PC-3 (cell line): ENCODE results near the gene DGKZ. TPM values are rescaled to one million over a fixed set of nuclear protein-coding genes. Genes with fewer than 3 reads are reported as not detected.

Source experiments
- ATAC-seq: fragments of 200-7000 bp; cut with Tn5 transposase; 2 replicates; pipeline ENCODE4 v1.9.1; 2020; ENCODE audit warnings: mild to moderate bottlenecking, moderate library complexity
- BruUV-seq: library from RNA; stranded (reverse); fragments of 400-500 nt; replicated peaks from 2 replicates; lab custom pipeline; 2021; lab: Mats Ljungman, UMichigan
- CTCF ChIA-PET: fragments of 300-600 bp; sonication (Branson Sonifier 250); formaldehyde crosslinking; loops from one replicate; lab custom pipeline; 2022; ENCODE audit warnings: antibody characterized with exemption; lab: Charles Lee
- POLR2A ChIA-PET: fragments of 300-600 bp; sonication (Branson Sonifier 250); formaldehyde crosslinking; loops from one replicate; lab custom pipeline; 2022; ENCODE audit warnings: antibody characterized with exemption; ENCODE audit not compliant: unreplicated experiment; lab: Charles Lee
- DNase-seq: peaks from one replicate; pipeline ENCODE4 v3.0.0-alpha.2; 2015
- H2AFZ ChIP-seq: fragments of 300-600 bp; sonication (generic); 2 replicates; pipeline ENCODE4 v1.6.0; 2016; ENCODE audit warnings: antibody characterized with exemption, low read length
- H3F3A ChIP-seq: fragments of 300-600 bp; sonication (generic); one replicate; pipeline ENCODE4 v1.6.0; 2017; ENCODE audit warnings: antibody characterized with exemption, low read length, control low read depth, mild to moderate bottlenecking; ENCODE audit not compliant: unreplicated experiment
- H3K27ac ChIP-seq: fragments of 300-600 bp; sonication (generic); 2 replicates; pipeline ENCODE4 v1.5.1; 2016; ENCODE audit warnings: mild to moderate bottlenecking, low read length
- H3K27me3 ChIP-seq: fragments of 300-600 bp; sonication (generic); 2 replicates; pipeline ENCODE4 v1.6.1; 2016; ENCODE audit warnings: low read length, mixed read lengths
- H3K36me3 ChIP-seq: fragments of 300-600 bp; sonication (generic); 2 replicates; pipeline ENCODE4 v1.6.1; 2016; ENCODE audit warnings: low read depth, mixed run types, low read length, mixed read lengths
- H3K4me1 ChIP-seq: fragments of 300-600 bp; sonication (generic); 2 replicates; pipeline ENCODE4 v1.5.1; 2016; ENCODE audit warnings: low read length; ENCODE audit not compliant: insufficient read depth
- H3K4me2 ChIP-seq: fragments of 300-600 bp; sonication (generic); 2 replicates; pipeline ENCODE4 v1.6.0; 2016; ENCODE audit warnings: low read length
- H3K4me3 ChIP-seq: fragments of 300-600 bp; sonication (generic); 2 replicates; pipeline ENCODE4 v1.5.1; 2016; ENCODE audit warnings: mild to moderate bottlenecking, low read length, mixed read lengths
- H3K79me2 ChIP-seq: fragments of 300-600 bp; sonication (generic); 2 replicates; pipeline ENCODE4 v1.6.1; 2017; ENCODE audit warnings: low read length, mixed read lengths
- H3K9ac ChIP-seq: fragments of 300-600 bp; sonication (generic); 2 replicates; pipeline ENCODE4 v1.6.0; 2016; ENCODE audit warnings: mild to moderate bottlenecking, low read length
- H3K9me2 ChIP-seq: fragments of 300-600 bp; sonication (generic); replicated peaks from 2 replicates; pipeline ENCODE4 v1.6.1; 2016; ENCODE audit warnings: mixed run types, low read length, mixed read lengths
- H3K9me3 ChIP-seq: fragments of 300-600 bp; sonication (generic); 2 replicates; pipeline ENCODE4 v1.6.1; 2016; ENCODE audit warnings: low read length, mixed read lengths
- H4K20me1 ChIP-seq: fragments of 300-600 bp; sonication (generic); 2 replicates; pipeline ENCODE4 v1.6.1; 2016; ENCODE audit warnings: low read length, mixed read lengths
- CTCF ChIP-seq: fragments of 300-600 bp; sonication (generic); conservative IDR thresholded peaks from 2 replicates; pipeline ENCODE4 v1.5.1; 2017; ENCODE audit warnings: antibody characterized with exemption, low read depth, mild to moderate bottlenecking, low read length
- EZH2 ChIP-seq: fragments of 300-600 bp; sonication (generic); IDR thresholded peaks from one replicate; pipeline ENCODE4 v1.6.1; 2017; ENCODE audit warnings: antibody characterized with exemption, mild to moderate bottlenecking, low read length; ENCODE audit not compliant: unreplicated experiment
- EZH2phosphoT487 ChIP-seq: fragments of 300-600 bp; sonication (generic); IDR thresholded peaks from 2 replicates; pipeline ENCODE4 v1.6.1; 2018; ENCODE audit warnings: mild to moderate bottlenecking, antibody characterized with exemption, low read length, borderline replicate concordance
- intact Hi-C: fragments of 100-400 bp; cut with micrococcal nuclease; formaldehyde crosslinking; loops from 2 replicates; pipeline ENCODE4 v1.9.0; 2023
- total RNA-seq: library from RNA; depleted of rRNA; stranded (reverse); fragments of >200 nt; gene quantifications from 2 replicates; pipeline ENCODE4 v1.2.3, GENCODE V29; 2014

The DGKZ gene
- total RNA-seq, 1 experiment from 2014 or later: 70.2 TPM

GRCh38 chr11:46351606-46352005 lies 4.3 kb downstream of the DGKZ start:
- H3K27me3 ChIP-seq: no peaks in the 10 kb centered on the region
- H3K79me2 ChIP-seq: peaks cover 74% of the 10 kb centered on the region
- ChIA-PET POLR2A (no interaction called here), CTCF (no interaction called here)
- DNase-seq: no peak
- H2AFZ ChIP-seq: no peak overlapping the region
- H3F3A ChIP-seq: no peaks in the 10 kb centered on the region
- no peaks in the 10 kb centered on the region for H3K9me2 ChIP-seq
- peaks cover 12% of the 10 kb centered on the region for H3K4me1 ChIP-seq
- H3K36me3 ChIP-seq: no peaks in the 10 kb centered on the region; the same call in 1 of the 2 replicates
- no peak for TF ChIP-seq EZH2phosphoT487
- TF ChIP-seq EZH2: no peak
- TF ChIP-seq CTCF: no peak
- intact Hi-C loops: no loop called here
- no peak overlapping the region for H3K9ac ChIP-seq
- H3K4me2 ChIP-seq: no peak overlapping the region
- ATAC-seq: no peak
- no peaks in the 10 kb centered on the region for H4K20me1 ChIP-seq
- no peaks in the 10 kb centered on the region for H3K9me3 ChIP-seq
- no peak overlapping the region for H3K27ac ChIP-seq
- H3K4me3 ChIP-seq: no peak overlapping the region
- no TSS peak for BruUV-seq

GRCh38 chr11:46352063-46352841 lies 5.0 kb downstream of the DGKZ start:
- CTCF ChIA-PET: interaction anchor here (0.6 kb wide), 1 partner anchor 61 kb away, joined by 3 read pairs; no protein-coding TSS in a partner anchor
- Histone ChIP-seq H3K9me2 (no peaks in the 10 kb centered on the region), H3K79me2 (peaks cover 81% of the 10 kb centered on the region), H3K4me3 (no peak overlapping the region), H3K4me2 (no peak overlapping the region), H3K9ac (no peak overlapping the region), H3K27me3 (no peaks in the 10 kb centered on the region), H3K27ac (no peak overlapping the region), H3K9me3 (no peaks in the 10 kb centered on the region), H2AFZ (no peak overlapping the region), H3K36me3 (no peaks in the 10 kb centered on the region; the same call in 1 of the 2 replicates), H3F3A (no peaks in the 10 kb centered on the region), H4K20me1 (no peaks in the 10 kb centered on the region), H3K4me1 (peaks cover 12% of the 10 kb centered on the region)
- intact Hi-C loops: no loop called here
- TF ChIP-seq CTCF: peak; percentile 73
- no peak for TF ChIP-seq EZH2
- ATAC-seq: no peak
- no TSS peak for BruUV-seq
- DNase-seq: peak; percentile 26
- POLR2A ChIA-PET: no interaction called here

- CTCF ChIA-PET: no interaction called here
- no peak overlapping the region for H3K27ac ChIP-seq
- DNase-seq (no peak), ATAC-seq (no peak)
- no peaks in the 10 kb centered on the region for H3K27me3 ChIP-seq
- no peak overlapping the region for H3K4me2 ChIP-seq
- H3K4me1 ChIP-seq: peaks cover 6% of the 10 kb centered on the region
- H2AFZ ChIP-seq: no peak overlapping the region
- H3K9ac ChIP-seq: no peak overlapping the region
- POLR2A ChIA-PET: no interaction called here
- no peaks in the 10 kb centered on the region for H3F3A ChIP-seq
- no peak for TF ChIP-seq EZH2phosphoT487
- TF ChIP-seq CTCF: no peak
- no peak for TF ChIP-seq EZH2
- H3K9me2 ChIP-seq: no peaks in the 10 kb centered on the region
- H3K9me3 ChIP-seq: no peaks in the 10 kb centered on the region
- no peak overlapping the region for H3K4me3 ChIP-seq
- no peaks in the 10 kb centered on the region for H4K20me1 ChIP-seq
- H3K36me3 ChIP-seq: no peaks in the 10 kb centered on the region; the same call in 1 of the 2 replicates
- no TSS peak for BruUV-seq
- peaks cover 80% of the 10 kb centered on the region for H3K79me2 ChIP-seq
- intact Hi-C loops: no loop called here
Measured at GRCh38 chr11:46353698-46354097, 6.4 kb downstream of the DGKZ start.
